GM10266 (cell line): ENCODE data around the gene PAX1.

Source experiments
- DNase-seq: peaks from one replicate; pipeline ENCODE4 v3.0.0; 2012; ENCODE audit errors: extremely low spot score
- TF ChIP-seq, protein P1 (sequence below): IDR thresholded peaks from 2 replicates; pipeline ENCODE4 v1.5.1; 2012; ENCODE audit warnings: mild to moderate bottlenecking, low read depth; ENCODE audit not compliant: control insufficient read depth, insufficient read depth; ENCODE audit errors: missing control alignments

Gene PAX1

DNA sequence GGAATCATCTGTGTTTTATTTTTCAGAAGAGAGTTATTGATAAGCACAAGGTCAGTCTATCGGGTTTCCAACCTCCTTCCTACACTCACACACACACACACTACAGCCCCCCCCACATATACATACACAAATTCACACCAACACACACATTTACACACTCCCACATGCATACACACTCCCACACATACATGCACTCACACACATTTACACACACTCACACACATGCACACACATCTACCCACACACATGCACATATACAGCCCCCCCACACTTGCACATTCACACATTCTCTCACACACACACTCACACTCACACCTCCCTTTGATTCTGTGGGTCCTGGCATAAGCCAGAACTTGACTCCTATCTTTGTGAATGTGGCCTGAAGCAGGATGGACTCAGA, 34.5 kb upstream of the PAX1 start:
- TF ChIP-seq, protein P1, sequence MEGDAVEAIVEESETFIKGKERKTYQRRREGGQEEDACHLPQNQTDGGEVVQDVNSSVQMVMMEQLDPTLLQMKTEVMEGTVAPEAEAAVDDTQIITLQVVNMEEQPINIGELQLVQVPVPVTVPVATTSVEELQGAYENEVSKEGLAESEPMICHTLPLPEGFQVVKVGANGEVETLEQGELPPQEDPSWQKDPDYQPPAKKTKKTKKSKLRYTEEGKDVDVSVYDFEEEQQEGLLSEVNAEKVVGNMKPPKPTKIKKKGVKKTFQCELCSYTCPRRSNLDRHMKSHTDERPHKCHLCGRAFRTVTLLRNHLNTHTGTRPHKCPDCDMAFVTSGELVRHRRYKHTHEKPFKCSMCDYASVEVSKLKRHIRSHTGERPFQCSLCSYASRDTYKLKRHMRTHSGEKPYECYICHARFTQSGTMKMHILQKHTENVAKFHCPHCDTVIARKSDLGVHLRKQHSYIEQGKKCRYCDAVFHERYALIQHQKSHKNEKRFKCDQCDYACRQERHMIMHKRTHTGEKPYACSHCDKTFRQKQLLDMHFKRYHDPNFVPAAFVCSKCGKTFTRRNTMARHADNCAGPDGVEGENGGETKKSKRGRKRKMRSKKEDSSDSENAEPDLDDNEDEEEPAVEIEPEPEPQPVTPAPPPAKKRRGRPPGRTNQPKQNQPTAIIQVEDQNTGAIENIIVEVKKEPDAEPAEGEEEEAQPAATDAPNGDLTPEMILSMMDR: no peak
- DNase-seq: no peak

DNA sequence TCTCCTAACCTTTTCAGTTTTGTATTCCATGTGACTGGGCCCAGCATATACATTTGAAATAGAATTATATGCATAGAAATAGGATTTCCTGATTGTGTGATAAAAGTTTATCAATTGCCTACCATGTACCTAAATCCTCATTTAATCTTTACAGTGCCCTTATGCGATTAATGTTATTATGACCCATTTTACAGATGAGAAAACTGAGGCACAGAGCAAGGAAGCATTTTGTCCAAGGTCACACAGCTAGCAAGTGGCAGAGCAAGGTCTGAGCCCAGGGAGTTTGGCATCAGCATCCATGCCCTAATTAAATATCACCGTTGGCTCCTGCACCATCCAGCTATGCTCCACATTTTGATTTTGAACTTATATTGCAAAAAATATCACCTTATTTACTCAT, 28.2 kb upstream of the PAX1 start:
- no peak for DNase-seq
- TF ChIP-seq, protein P1: no peak

DNA sequence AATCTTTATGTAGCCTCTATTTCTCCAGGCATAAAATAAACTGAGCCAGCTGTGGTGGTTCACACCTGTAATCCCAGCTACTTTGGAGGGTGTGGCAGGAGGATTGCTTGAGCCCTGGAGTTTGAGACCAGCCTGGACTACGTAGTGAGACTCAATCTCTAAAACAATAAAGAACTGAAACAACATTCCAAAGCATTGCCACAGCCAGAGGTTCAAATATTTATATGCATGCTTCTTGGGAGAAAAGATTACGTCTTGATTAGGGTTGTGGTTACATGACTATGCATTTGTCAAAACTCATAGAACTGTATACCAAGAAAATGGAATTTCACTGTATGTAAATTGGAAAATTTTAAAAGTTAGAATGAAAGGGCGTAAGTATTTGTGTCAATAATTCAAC, 27.7 kb upstream of the PAX1 start:
- TF ChIP-seq, protein P1: no peak
- no peak for DNase-seq

DNA sequence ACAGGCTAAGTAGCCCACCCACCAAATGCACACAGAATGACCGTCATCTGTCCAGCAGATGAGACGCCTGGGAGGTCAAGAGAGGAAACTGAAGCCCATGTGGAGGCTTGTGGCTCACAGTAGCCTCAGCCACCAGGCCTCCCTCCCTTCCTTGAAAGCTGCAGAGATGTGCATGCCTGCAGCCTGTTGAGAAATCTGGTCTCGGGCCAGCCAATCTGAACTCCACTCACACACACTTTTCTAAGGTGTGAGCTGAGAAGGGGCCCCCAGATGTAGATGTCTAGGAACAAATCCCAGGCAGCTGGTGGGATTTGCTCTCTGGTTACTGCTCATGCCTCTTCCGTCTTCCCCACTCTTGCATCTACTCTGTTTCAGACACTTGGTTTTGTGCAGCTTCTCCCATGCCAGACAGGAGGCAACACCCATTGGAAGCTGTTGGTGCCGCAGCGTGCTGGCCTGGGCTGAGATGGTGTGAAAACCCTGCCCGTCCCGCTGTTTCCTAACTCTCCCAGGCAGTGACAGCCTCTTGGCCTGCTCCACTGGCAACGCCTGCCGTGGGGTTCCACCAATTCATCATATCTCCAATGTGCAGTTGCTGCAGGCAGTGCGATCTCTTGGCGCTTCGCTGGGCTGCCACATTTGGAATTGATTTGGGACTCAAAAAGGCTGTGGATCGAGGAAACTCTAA, 24.1 kb upstream of the PAX1 start:
- no peak for DNase-seq
- TF ChIP-seq, protein P1: no peak

DNA sequence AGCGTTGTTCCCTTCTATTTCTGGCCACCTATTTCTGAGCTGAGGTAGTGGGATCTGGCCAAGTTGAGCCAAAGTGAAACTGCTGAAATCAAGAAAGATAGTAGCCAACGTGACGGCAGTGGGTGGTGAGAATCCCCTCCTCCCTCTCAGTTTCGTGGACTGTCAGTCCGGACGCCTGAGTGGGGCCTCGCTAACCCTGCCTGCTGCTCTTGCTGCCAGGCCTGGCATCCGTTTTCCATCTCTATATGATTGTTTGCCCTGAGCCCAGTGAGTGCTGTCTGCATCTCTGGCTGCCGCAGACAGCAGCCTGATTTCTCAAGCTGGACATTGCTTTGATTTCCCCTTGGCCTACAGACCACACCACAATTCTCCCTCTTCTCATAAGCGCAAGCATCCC, 23.5 kb upstream of the PAX1 start:
- no peak for DNase-seq
- TF ChIP-seq, protein P1: no peak

DNA sequence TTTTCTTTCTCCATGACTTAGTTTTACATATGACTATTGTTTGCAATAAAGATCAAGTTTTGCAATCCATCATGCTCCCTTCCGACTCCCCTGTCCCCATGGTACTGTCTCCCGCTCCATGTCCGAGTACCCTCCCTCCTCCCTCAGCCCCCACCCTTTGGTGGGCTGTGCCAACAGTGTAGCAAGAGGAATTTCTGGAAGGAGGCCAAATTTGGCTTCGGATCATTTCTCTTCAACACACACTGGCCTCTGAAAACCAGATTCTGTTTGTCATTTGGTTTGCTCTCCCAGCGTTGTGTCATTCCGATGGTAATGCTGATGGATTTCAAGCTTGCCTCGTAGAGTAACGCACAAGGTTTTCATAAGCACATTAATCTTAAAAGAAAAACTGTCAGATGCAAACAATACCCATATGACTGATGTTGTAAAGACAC, 22.9 kb upstream of the PAX1 start:
- DNase-seq: no peak
- TF ChIP-seq, protein P1: no peak

DNA sequence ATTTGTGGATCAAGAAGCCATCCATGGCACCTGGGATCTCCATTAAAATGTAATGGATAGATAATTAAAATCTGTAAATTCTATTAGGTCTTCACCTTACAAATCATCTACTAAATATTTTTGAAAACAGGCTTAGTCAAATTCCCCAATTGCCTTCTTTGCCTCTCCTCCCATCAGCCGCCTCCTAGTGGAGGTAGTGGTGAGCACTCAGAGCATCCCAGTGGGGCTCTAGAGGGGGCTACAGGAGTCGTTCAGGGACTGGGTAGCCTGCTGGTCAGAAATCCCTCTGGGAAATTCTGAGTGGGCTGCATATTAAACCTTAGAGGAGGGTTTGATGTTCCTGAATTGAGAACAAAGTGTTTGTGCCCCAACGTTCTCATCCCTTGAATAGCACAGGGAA, 20.8 kb upstream of the PAX1 start:
- no peak for DNase-seq
- TF ChIP-seq, protein P1: no peak
